HG03354 (cell line): ENCODE measurements around the gene RNF212B.

Experiments
- ATAC-seq: cut with Tn5 transposase; IDR thresholded peaks from one replicate; pipeline ENCODE4 v1.9.1; 2021; ENCODE audit warnings: mild to moderate bottlenecking; ENCODE audit not compliant: unreplicated experiment, poor library complexity, severe bottlenecking

RNF212B gene

GRCh38 chr14:23310546-23310945 lies 72.8 kb downstream of the RNF212B start:
- ATAC-seq: no peak

DNA sequence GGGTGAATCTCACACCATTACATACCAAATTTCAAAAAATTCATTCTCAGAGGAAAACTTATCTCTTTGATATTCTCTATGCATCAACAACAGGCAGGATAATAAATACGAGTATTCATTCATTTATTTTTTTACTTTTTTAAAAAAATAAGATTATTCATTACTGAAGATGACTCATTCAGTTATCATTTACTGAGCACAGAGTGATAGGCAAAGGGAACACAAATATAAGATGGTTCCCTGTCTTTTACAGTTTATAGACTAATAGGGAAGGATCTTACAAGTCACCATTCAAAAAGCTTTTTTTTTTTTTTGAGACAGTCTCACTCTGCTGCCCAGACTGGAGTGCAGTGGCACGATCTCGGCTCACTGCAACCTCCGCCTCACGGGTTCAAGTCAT lies 78.6 kb downstream of the RNF212B start:
- no peak for ATAC-seq

DNA sequence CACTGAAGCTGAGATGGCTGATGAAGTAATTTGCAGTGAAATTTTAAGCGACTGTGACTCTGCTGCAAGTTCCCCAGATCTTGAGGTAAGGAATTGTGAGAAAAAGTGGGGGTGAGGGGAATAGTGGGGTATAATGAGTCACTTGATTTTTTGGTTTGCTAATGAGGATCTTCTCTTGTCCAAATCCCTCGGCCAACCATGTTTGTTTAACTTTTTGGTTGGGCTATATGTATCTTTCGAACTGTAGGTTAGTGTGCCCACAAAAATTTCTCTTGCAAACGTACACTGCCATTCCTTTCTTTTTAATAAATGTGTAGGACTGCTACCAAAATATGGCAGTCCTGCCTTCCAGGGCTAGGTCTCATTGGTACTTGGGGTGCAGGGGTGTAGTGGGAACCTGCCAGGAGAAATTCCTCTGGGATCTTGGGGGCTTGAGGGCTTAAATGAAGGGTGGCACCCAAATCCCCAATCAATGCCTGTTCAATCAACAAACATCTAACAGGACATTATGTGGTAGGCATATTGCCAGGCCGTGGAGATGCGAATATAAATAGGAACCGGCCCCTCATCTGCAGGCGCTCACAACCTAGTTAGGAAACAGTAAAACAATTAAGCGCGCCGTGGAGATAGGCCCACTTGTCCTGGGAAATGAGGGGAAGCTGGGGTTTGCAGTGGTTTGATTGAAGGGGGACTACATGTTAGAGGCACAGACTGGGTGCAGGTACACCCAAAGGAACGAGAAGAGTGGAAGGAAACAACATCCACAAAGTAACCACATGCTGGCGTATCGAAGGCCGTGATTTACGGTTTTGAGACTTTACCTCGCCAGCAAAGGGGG lies 82.2 kb downstream of the RNF212B start:
- no peak for ATAC-seq

- ATAC-seq: peak; percentile 91
These were observed 83.1 kb downstream of the RNF212B start, which contains the start of gene PABPN1 for GRCh38 chr14:23320584-23321571. TSS of gene PABPN1 (plus strand) at chr14:23321457. CDS start at chr14:23321470, 13 bp downstream.

DNA sequence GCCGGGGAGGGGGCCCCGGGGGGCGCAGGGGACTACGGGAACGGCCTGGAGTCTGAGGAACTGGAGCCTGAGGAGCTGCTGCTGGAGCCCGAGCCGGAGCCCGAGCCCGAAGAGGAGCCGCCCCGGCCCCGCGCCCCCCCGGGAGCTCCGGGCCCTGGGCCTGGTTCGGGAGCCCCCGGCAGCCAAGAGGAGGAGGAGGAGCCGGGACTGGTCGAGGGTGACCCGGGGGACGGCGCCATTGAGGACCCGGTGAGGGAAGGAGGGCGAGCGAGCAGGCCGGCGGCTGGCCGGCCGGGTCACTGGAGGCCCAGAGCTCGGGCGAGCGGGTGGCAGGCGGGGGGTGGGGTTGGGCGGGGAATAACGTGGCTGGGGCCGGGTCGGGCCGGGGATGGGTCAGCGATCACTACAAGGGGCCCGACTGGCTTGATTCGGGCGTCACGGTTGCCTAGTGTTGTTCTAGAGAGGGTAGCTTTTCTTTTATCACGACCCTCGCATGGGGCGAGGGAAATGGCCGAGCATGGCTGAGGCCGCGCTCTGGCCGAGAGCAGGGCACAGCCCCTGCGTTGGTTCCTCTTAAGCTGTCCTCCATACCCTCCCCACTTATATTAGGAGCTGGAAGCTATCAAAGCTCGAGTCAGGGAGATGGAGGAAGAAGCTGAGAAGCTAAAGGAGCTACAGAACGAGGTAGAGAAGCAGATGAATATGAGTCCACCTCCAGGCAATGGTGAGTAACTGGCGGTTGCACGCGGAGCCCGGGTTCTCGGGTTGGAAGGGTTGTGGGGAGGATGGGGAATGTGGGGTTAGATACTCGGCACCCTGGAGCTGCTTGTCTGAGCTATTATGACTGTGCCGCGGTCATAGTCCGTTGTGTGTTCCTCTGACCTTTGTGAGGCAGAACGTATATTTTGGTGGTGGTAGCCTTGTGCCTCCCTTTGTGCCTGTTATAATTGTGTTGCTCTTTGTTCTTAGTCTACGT lies 84.1 kb downstream of the RNF212B start:
- ATAC-seq: peak; percentile 16
